ENCODE measurements around the gene KCTD7.
"Not testable (repeated sequence)": the region's sequence is repeated elsewhere in the genome, so short reads cannot be mapped to it uniquely, and the experiment has no call there.

The KCTD7 gene

DNA sequence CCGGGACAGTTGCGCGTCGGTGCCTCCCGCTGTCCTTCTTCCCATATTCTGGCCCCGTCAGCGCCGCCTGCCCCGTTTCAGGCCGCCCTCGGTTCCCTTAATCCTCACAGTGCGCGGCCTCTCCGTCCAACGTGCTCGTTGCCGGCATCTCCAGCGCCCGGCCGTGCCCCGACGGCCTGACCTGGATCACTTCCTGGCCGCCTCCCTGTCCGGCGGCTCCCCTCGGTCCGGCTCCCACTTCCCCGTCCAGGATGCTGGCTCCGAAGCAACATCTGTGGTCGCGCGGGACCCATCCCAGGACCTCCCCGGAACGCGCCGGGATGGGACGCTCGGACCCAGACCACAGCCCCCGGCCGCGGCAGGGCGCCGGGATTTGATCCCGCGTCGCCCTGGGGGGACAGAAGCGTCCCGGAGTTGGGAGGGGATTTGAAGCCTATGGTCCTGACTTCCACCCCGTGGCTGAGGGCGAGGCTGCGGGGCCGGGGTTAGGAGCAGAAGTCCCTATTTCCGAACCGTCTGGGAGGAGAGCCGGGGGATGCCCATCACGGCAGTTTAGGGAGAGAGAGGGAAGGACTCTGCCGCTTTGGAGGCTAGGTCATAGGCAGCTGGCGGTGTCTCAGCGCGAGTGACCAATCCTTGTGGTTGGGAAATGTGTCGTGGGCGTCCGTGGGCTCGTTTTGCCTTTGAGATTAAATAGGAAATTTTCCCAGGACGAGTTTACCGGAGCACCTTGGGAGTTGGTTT is 53.8 kb downstream of the KCTD7 start:
- H3K9me3 Mint-ChIP-seq = no peaks in the 10 kb centered on the region
- peak; percentile 8 for ATAC-seq (replicated peaks; ENCODE audit: extremely low read depth, poor library complexity, severe bottlenecking)
- H3K36me3 Mint-ChIP-seq (ENCODE audit: insufficient read depth) = peaks cover 12% of the 10 kb centered on the region
- no peaks in the 10 kb centered on the region for H3K27me3 Mint-ChIP-seq
- DNase-seq (ENCODE audit: low spot score in 2 of 2) = no peak
- peaks cover 18% of the 10 kb centered on the region for H3K4me1 Mint-ChIP-seq
- H3K4me3 Mint-ChIP-seq = peak overlapping the region; percentile 89
- H3K27ac Mint-ChIP-seq (ENCODE audit: low read depth) = peak overlapping the region; percentile 94

DNA sequence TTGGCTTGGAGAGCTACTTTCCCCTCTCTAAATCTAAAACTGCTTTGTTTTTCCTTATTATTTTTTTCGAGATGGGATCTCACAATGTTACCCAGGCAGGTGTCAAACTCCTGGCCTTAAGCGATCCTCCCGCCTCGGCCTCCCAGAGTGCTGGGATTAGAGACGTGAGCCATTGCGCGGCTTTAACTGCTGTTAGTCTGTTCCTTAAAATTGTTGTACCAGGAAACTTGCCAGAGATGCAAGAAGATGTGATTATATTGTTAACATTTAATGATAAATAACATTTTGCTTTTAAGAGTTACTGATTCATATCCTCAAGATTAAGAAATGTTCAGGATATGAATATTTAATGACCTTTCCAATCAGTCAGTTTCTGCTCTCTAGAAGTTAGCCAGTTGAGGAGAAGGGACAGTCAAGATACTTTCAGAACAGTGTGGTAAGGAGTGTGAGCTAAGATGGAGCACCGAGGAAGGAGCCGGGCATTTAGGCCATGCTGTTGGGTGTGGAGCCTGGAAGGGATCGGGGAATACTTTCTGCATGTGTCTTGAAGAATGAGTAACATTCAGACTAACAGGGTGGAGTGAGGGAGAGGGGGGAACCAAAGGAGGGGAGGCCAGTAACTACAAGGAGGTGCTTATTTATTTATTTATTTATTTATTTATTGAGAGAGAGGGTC is 54.6 kb downstream of the KCTD7 start:
- H3K9me3 Mint-ChIP-seq; ATAC-seq (replicated peaks; ENCODE audit: extremely low read depth, poor library complexity, severe bottlenecking); H3K27me3 Mint-ChIP-seq; DNase-seq (ENCODE audit: low spot score in 2 of 2); H3K27ac Mint-ChIP-seq (ENCODE audit: low read depth): not testable (repeated sequence)
- H3K4me1 Mint-ChIP-seq = peaks cover 18% of the 10 kb centered on the region
- peak overlapping the region; percentile 89 for H3K4me3 Mint-ChIP-seq
- peaks cover 13% of the 10 kb centered on the region for H3K36me3 Mint-ChIP-seq (ENCODE audit: insufficient read depth)

DNA sequence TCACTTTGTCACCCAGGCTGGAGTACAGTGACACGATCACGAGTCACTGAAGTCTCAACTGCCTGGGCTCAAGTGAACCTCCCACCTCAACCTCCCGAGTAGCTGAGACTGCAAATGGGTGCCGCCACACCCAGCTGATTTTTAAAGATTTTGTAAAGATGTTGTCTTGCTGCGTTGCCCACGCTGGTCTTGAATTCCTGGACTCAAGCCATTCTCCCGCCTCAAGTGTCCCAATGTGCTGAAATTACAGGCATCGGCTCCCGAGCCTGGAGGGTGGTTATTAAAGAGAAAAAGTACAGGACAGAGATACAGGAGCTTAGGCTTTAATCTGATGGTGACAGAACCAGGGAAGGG is 55.1 kb downstream of the KCTD7 start:
- Mint-ChIP-seq H3K27ac (ENCODE audit: low read depth) (no peak overlapping the region), H3K27me3 (no peaks in the 10 kb centered on the region), H3K4me3 (peak overlapping the region; percentile 27), H3K4me1 (peaks cover 16% of the 10 kb centered on the region), H3K9me3 (peaks cover 7% of the 10 kb centered on the region), H3K36me3 (ENCODE audit: insufficient read depth) (peaks cover 13% of the 10 kb centered on the region)
- ATAC-seq (replicated peaks; ENCODE audit: extremely low read depth, poor library complexity, severe bottlenecking) (no peak), DNase-seq (ENCODE audit: low spot score in 2 of 2) (no peak)

DNA sequence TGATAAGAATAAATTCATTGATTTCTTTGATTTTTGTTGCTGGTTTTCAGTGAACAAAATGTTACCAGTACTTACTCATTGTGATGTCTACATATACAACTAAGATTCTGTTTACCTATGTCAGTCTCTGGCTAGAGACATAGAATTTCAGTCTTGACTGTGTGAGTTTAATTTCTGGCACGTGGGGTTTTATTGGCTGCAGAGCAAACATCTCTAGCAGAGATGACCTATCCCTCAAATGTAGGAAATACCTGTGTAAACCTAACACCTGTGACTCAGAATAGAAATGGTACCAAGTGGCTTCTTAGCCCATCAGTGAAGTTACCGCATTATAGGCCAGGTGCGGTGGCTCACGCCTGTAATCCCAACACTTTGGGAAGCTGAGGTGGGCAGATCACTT is 57.0 kb downstream of the KCTD7 start:
- not testable (repeated sequence) for H3K27ac Mint-ChIP-seq (ENCODE audit: low read depth); H3K27me3 Mint-ChIP-seq; H3K36me3 Mint-ChIP-seq (ENCODE audit: insufficient read depth); ATAC-seq (replicated peaks; ENCODE audit: extremely low read depth, poor library complexity, severe bottlenecking); H3K9me3 Mint-ChIP-seq; DNase-seq (ENCODE audit: low spot score in 2 of 2); H3K4me3 Mint-ChIP-seq
- H3K4me1 Mint-ChIP-seq = peaks cover 11% of the 10 kb centered on the region

DNA sequence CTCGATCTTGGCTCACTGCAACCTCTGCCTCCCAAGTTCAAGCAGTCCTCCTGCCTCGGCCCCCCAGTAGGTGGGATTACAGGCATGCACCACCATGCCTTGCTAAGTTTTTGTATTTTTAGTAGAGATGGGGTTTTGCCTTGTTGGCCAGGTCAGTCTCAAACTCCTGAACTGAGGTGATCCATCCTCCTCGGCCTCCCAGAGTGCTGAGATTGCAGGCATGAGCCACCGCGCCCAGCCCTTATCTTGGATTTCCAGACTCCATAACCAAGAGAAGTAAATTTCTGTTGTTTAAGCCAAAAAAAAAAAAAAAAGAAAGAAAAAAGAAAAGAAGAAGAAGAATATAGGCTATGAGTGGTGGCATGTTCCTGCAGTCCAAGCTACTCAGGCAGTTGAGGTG is 58.5 kb downstream of the KCTD7 start:
- Mint-ChIP-seq H3K27ac (ENCODE audit: low read depth) (no peak overlapping the region), H3K27me3 (no peaks in the 10 kb centered on the region), H3K9me3 (peaks cover 7% of the 10 kb centered on the region), H3K4me1 (peaks cover 11% of the 10 kb centered on the region), H3K36me3 (ENCODE audit: insufficient read depth) (peaks cover 3% of the 10 kb centered on the region), H3K4me3 (no peak overlapping the region)
- ATAC-seq (replicated peaks; ENCODE audit: extremely low read depth, poor library complexity, severe bottlenecking) (no peak), DNase-seq (ENCODE audit: low spot score in 2 of 2) (no peak)

DNA sequence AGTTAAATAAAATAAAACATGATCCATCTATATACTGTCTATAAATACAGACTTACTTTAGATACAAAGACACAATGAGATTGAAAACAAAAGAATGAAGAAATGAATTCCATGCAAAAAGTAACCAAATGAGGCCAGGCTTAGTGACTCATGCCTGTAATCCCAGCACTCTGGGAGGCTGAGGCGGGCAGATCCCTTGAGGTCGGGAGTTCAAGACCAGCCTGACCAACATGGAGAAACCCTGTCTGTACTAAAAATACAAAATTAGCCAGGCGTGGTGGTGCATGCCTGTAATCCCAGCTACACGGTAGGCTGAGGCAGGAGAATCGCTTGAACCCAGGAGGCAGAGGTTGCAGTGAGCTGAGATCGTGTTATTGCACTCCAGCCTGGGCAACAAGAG is 59.0 kb downstream of the KCTD7 start:
- not testable (repeated sequence) for H3K27me3 Mint-ChIP-seq; DNase-seq (ENCODE audit: low spot score in 2 of 2); ATAC-seq (replicated peaks; ENCODE audit: extremely low read depth, poor library complexity, severe bottlenecking); H3K9me3 Mint-ChIP-seq; H3K27ac Mint-ChIP-seq (ENCODE audit: low read depth); H3K36me3 Mint-ChIP-seq (ENCODE audit: insufficient read depth); H3K4me3 Mint-ChIP-seq; H3K4me1 Mint-ChIP-seq

DNA sequence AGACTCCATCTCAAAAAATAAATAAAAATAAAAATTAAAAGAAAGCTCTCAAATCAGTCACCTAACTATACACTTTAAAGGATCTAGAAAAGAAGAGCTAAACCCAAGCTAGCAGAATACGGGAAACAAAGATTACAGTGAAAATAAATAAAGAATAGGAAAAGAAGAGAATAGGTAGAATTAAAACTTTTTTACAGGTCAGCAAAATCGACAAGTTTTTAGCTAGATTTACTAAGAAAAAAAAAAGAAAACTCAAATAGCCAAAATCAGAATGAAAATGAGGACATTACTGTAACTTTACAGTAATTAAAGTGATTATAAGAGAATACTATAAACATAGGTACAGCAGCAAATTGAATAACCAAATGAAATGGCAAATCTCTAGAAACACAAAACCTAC is 60.4 kb downstream of the KCTD7 start:
- H3K9me3 Mint-ChIP-seq = peaks cover 7% of the 10 kb centered on the region
- H3K27me3 Mint-ChIP-seq = no peaks in the 10 kb centered on the region
- DNase-seq (ENCODE audit: low spot score in 2 of 2) (no peak), ATAC-seq (replicated peaks; ENCODE audit: extremely low read depth, poor library complexity, severe bottlenecking) (no peak)
- no peaks in the 10 kb centered on the region for H3K4me1 Mint-ChIP-seq
- no peak overlapping the region for H3K27ac Mint-ChIP-seq (ENCODE audit: low read depth)
- H3K36me3 Mint-ChIP-seq (ENCODE audit: insufficient read depth) = peaks cover 2% of the 10 kb centered on the region
- no peak overlapping the region for H3K4me3 Mint-ChIP-seq

DNA sequence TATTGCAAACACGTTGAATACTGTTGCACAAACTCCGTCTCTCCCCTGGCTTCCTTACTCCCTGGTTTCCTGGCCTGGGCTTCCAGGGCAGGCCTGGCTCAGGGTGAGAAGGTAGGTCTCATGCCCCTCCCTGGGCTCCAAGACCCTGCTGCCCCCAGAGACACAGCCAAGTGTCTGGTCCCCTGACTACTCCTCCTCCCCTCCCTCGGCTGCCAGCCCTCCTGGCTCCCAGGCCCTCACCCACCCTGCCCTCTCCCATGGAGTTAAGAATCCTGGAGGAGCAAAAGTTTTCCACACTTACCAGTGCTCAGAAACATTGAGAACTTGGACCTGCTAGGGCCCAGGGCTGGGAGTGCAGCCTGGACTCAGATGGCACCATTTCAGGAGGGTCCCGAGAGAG is 64.7 kb downstream of the KCTD7 start:
- Mint-ChIP-seq H3K4me3 (no peak overlapping the region), H3K27ac (ENCODE audit: low read depth) (no peak overlapping the region), H3K27me3 (no peaks in the 10 kb centered on the region), H3K36me3 (ENCODE audit: insufficient read depth) (peaks cover 5% of the 10 kb centered on the region), H3K9me3 (peaks cover 2% of the 10 kb centered on the region), H3K4me1 (peaks cover 4% of the 10 kb centered on the region)
- DNase-seq (ENCODE audit: low spot score in 2 of 2) = no peak
- ATAC-seq (replicated peaks; ENCODE audit: extremely low read depth, poor library complexity, severe bottlenecking) = no peak
